PFSK-1 (cell line): ENCODE data around the gene ZNF492.

Experiments
- FOXP2 ChIP-seq: optimal IDR thresholded peaks from 2 replicates; pipeline ENCODE3; 2011; ENCODE audit warnings: borderline replicate concordance, control low read depth, inconsistent platforms; ENCODE audit not compliant: insufficient read depth; ENCODE audit errors: extremely low read length, extremely low read depth
- POLR2AphosphoS5 ChIP-seq: IDR thresholded peaks from 2 replicates; pipeline ENCODE4 v1.6.1; 2012; ENCODE audit warnings: low read depth, mild to moderate bottlenecking, control low read depth, low read length, moderate library complexity
- SIN3A ChIP-seq: IDR thresholded peaks from 2 replicates; pipeline ENCODE4 v1.6.1; 2012; ENCODE audit warnings: mild to moderate bottlenecking, low read length, moderate library complexity, borderline replicate concordance; ENCODE audit not compliant: insufficient read depth
- TAF1 ChIP-seq: IDR thresholded peaks from 2 replicates; pipeline ENCODE4 v1.6.1; 2012; ENCODE audit warnings: low read length, control low read depth, borderline replicate concordance; ENCODE audit not compliant: insufficient read depth
- TF ChIP-seq, protein P1 (sequence below), 2 experiments: IDR thresholded peaks; 2 replicates each; pipeline versions ENCODE4 v1.6.1 to v1.8.0; 2011 to 2012; ENCODE audit warnings: low read depth in 2 of 2, low read length in 2 of 2, control low read depth in 1 of 2, inconsistent platforms in 1 of 2, mild to moderate bottlenecking in 1 of 2, moderate library complexity in 1 of 2; ENCODE audit not compliant: insufficient read depth in 1 of 2

The ZNF492 gene

DNA sequence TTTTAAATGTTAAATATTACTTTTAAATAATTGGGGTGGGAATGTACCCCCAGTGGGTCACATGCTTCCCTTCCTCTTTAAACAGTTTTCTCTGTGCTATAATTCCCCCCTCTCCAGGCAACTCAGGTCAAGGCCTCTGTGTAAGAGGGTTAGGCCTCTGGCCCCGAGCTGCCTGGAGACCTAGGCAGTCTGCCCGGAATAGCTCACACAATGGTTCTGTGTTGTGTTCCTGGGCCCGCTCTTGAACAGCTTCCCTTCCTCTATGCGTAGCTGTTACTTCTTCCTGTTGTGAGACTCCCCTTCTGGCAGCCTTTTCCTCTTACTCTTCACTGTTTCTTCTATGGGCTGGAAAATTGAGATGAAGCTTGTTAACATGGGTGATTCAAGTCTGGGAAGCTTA lies 14.8 kb upstream of the ZNF492 start:
- TF ChIP-seq, protein P1, sequence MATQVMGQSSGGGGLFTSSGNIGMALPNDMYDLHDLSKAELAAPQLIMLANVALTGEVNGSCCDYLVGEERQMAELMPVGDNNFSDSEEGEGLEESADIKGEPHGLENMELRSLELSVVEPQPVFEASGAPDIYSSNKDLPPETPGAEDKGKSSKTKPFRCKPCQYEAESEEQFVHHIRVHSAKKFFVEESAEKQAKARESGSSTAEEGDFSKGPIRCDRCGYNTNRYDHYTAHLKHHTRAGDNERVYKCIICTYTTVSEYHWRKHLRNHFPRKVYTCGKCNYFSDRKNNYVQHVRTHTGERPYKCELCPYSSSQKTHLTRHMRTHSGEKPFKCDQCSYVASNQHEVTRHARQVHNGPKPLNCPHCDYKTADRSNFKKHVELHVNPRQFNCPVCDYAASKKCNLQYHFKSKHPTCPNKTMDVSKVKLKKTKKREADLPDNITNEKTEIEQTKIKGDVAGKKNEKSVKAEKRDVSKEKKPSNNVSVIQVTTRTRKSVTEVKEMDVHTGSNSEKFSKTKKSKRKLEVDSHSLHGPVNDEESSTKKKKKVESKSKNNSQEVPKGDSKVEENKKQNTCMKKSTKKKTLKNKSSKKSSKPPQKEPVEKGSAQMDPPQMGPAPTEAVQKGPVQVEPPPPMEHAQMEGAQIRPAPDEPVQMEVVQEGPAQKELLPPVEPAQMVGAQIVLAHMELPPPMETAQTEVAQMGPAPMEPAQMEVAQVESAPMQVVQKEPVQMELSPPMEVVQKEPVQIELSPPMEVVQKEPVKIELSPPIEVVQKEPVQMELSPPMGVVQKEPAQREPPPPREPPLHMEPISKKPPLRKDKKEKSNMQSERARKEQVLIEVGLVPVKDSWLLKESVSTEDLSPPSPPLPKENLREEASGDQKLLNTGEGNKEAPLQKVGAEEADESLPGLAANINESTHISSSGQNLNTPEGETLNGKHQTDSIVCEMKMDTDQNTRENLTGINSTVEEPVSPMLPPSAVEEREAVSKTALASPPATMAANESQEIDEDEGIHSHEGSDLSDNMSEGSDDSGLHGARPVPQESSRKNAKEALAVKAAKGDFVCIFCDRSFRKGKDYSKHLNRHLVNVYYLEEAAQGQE (IDR thresholded peaks at IDR 0.05; ENCODE audit: insufficient read depth in 1 of 2, low read depth in 2 of 2, low read length in 2 of 2): no peak
- no peak for TF ChIP-seq FOXP2
- no peak for TF ChIP-seq TAF1
- TF ChIP-seq SIN3A: no peak
- no peak for TF ChIP-seq POLR2AphosphoS5

DNA sequence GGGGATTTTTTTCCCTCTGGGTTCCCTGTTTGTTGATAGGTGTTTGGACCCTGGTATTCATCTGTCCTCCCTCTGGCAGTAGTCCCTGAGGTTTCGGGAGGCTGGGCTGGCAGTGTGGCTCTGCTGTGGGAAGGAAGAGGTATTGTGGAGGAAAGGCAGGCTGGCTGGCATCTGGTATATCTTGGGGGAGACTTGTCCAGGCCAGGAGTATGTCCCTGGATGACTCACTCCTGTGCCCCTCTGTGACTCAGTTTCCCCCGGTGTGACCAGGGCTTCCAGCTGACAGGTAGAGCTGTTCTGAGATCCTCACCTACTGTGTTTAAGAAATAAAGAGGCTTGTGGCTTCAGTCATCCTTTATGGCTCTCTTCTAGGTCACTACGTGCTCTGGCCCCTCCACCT lies 14.2 kb upstream of the ZNF492 start:
- TF ChIP-seq SIN3A (no peak), FOXP2 (no peak), POLR2AphosphoS5 (no peak), TAF1 (no peak)
- TF ChIP-seq, protein P1 (IDR thresholded peaks at IDR 0.05; ENCODE audit: insufficient read depth in 1 of 2, low read depth in 2 of 2, low read length in 2 of 2): no peak

DNA sequence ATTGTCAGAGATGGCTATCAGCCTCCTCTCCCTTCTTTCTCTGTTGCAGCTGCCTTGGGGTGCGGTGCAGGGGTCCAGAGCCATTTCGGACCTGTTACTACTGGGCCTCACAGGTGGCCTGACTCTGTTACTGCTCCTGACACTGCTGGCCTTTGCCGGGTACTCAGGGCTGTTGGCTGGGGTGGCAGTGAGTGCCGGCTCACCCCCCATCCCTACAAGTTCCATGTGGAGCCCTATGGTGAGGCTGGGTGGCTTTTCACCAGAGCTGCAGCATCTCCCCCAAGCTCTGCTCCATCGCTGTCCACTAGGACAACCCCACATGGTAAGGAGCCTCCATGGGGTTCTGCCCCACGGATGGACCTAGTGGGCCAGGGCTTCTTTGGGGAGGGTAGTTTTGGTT lies 13.7 kb upstream of the ZNF492 start:
- TF ChIP-seq TAF1 (no peak), POLR2AphosphoS5 (no peak), FOXP2 (no peak), SIN3A (no peak)
- TF ChIP-seq, protein P1 (IDR thresholded peaks at IDR 0.05; ENCODE audit: insufficient read depth in 1 of 2, low read depth in 2 of 2, low read length in 2 of 2): no peak

DNA sequence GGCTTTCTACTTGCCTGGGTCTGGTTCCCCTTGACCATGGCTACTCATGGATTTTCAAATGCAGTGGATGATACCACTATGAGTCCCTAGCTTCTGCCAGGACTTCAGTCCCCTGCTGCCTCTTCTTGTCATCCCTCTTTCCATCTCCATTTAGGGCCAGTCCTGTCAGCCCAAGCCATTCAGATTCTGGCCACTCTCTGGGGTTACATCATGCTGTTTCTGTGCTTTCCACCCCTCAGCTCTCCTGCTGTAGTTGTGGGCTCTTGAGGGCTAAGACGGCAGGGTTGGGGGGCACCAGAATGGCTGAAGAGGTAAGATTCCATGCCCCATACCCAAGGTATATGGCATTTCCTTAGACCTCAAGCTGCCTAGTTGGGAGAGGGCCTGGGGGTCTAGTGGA lies 13.2 kb upstream of the ZNF492 start:
- no peak for TF ChIP-seq FOXP2
- TF ChIP-seq POLR2AphosphoS5: no peak
- no peak for TF ChIP-seq SIN3A
- no peak for TF ChIP-seq TAF1
- TF ChIP-seq, protein P1 (IDR thresholded peaks at IDR 0.05; ENCODE audit: insufficient read depth in 1 of 2, low read depth in 2 of 2, low read length in 2 of 2): no peak

DNA sequence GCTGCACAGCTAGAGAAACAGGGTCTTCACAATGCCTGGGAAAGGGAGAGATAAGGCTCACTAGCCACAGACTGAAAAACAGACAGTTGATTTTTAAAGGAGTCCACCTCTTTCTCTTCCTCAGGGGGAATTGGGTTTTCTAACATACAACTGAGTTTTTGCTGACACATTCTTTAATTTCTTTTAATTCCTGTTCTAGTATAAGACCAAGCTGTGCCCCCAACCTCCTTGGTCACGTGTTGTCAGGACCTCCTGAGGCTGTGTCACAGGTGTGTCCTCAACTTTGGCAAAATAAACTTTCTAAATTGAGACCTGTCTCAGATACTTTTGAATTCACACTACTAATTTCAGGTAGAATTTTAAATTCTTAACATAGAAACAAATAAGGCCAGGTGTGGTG lies 12.1 kb upstream of the ZNF492 start:
- TF ChIP-seq FOXP2: no peak
- no peak for TF ChIP-seq TAF1
- TF ChIP-seq SIN3A: no peak
- TF ChIP-seq, protein P1 (IDR thresholded peaks at IDR 0.05; ENCODE audit: insufficient read depth in 1 of 2, low read depth in 2 of 2, low read length in 2 of 2): no peak
- no peak for TF ChIP-seq POLR2AphosphoS5
